ENCODE measurements around the gene BCO2. TPM values are rescaled to one million over a fixed set of nuclear protein-coding genes. Genes with fewer than 3 reads are reported as not detected.

BCO2 gene
- total RNA-seq, 1 donor from 2014 or later: 1.5 TPM

DNA sequence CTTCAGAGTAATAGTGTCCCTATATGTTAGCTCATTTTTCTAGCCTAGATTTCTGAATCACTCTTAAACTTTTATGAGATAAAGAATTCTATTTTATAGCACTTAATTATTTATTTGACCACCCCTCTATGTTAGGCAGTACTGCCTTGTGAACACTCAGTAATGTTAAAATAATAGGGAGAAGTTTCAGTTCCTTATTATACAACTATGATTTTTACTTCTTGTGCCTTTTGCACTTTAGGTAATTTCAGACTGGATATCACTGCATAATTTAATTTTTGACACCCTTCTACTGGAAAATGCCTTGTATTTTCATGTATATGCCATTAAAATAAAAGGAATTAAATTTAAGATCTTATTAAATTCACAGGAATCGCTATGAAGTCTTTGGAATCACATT, 3.1 kb downstream of the BCO2 start:
- TF ChIP-seq, protein P1, sequence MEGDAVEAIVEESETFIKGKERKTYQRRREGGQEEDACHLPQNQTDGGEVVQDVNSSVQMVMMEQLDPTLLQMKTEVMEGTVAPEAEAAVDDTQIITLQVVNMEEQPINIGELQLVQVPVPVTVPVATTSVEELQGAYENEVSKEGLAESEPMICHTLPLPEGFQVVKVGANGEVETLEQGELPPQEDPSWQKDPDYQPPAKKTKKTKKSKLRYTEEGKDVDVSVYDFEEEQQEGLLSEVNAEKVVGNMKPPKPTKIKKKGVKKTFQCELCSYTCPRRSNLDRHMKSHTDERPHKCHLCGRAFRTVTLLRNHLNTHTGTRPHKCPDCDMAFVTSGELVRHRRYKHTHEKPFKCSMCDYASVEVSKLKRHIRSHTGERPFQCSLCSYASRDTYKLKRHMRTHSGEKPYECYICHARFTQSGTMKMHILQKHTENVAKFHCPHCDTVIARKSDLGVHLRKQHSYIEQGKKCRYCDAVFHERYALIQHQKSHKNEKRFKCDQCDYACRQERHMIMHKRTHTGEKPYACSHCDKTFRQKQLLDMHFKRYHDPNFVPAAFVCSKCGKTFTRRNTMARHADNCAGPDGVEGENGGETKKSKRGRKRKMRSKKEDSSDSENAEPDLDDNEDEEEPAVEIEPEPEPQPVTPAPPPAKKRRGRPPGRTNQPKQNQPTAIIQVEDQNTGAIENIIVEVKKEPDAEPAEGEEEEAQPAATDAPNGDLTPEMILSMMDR (IDR thresholded peaks at IDR 0.05): no peak
- H3K27me3 Mint-ChIP-seq (ENCODE audit: unreplicated experiment): peaks cover 50% of the 10 kb centered on the region
- H3K36me3 Mint-ChIP-seq (ENCODE audit: unreplicated experiment): no peaks in the 10 kb centered on the region
- no peak for DNase-seq (ENCODE audit: extremely low spot score, unreplicated experiment)
- H3K9me3 Mint-ChIP-seq (ENCODE audit: unreplicated experiment): no peaks in the 10 kb centered on the region
- H3K4me1 Mint-ChIP-seq (ENCODE audit: unreplicated experiment): peaks cover 12% of the 10 kb centered on the region
- no peak overlapping the region for H3K4me3 Mint-ChIP-seq (ENCODE audit: unreplicated experiment)
- H3K27ac Mint-ChIP-seq (ENCODE audit: unreplicated experiment): no peak overlapping the region

- no peaks in the 10 kb centered on the region for H3K36me3 Mint-ChIP-seq (ENCODE audit: unreplicated experiment)
- no peak for DNase-seq (ENCODE audit: extremely low spot score, unreplicated experiment)
- H3K27ac Mint-ChIP-seq (ENCODE audit: unreplicated experiment): no peak overlapping the region
- peaks cover 56% of the 10 kb centered on the region for H3K27me3 Mint-ChIP-seq (ENCODE audit: unreplicated experiment)
- TF ChIP-seq, protein P1 (IDR thresholded peaks at IDR 0.05): no peak
- peaks cover 12% of the 10 kb centered on the region for H3K4me1 Mint-ChIP-seq (ENCODE audit: unreplicated experiment)
- no peaks in the 10 kb centered on the region for H3K9me3 Mint-ChIP-seq (ENCODE audit: unreplicated experiment)
- H3K4me3 Mint-ChIP-seq (ENCODE audit: unreplicated experiment): no peak overlapping the region
These were observed 3.6 kb downstream of the BCO2 start for GRCh38 chr11:112178936-112179335.

GRCh38 chr11:112179601-112180000, 4.3 kb downstream of the BCO2 start:
- Mint-ChIP-seq H3K27me3 (ENCODE audit: unreplicated experiment) (peaks cover 58% of the 10 kb centered on the region), H3K27ac (ENCODE audit: unreplicated experiment) (no peak overlapping the region), H3K4me3 (ENCODE audit: unreplicated experiment) (no peak overlapping the region), H3K4me1 (ENCODE audit: unreplicated experiment) (peaks cover 11% of the 10 kb centered on the region), H3K36me3 (ENCODE audit: unreplicated experiment) (no peaks in the 10 kb centered on the region), H3K9me3 (ENCODE audit: unreplicated experiment) (no peaks in the 10 kb centered on the region)
- no peak for DNase-seq (ENCODE audit: extremely low spot score, unreplicated experiment)
- TF ChIP-seq, protein P1 (IDR thresholded peaks at IDR 0.05): no peak

DNA sequence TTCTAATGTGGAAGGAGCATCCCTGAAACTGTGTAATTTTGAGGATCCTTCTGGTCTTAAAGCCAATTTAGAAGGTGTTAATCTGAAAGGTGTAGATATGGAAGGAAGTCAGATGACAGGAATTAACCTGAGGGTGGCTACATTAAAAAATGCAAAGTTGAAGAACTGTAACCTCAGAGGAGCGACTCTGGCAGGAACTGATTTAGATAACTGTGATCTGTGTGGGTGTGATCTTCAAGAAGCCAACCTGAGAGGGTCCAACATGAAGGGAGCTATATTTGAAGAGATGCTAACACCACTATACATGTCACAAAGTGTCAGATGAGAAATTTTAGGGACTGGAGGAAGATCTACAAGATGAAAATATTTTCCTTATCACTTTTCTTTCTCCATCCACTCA, 7.6 kb downstream of the BCO2 start:
- H3K9me3 Mint-ChIP-seq (ENCODE audit: unreplicated experiment): no peaks in the 10 kb centered on the region
- TF ChIP-seq, protein P1 (IDR thresholded peaks at IDR 0.05): no peak
- no peak overlapping the region for H3K4me3 Mint-ChIP-seq (ENCODE audit: unreplicated experiment)

DNA sequence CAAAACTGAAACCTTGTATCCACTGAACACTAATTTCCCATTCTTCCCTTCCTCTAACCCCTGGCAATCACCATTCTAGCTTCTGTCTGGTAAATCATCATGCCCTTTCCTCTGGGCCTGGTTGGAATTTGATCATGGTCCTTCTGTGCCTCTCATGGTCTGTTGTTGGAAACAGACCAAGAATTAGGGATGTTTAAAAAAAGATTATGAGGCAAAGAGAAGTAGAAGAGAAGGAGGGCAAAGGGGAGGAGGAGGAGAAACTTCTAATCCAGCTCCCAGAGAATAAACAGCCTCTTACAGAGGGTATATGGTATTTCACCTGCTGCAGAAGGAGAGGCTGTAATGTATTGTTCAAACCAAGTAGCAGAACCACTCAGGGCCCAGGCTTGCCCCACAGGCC, 10.6 kb downstream of the BCO2 start:
- Mint-ChIP-seq H3K27ac (ENCODE audit: unreplicated experiment) (no peak overlapping the region), H3K36me3 (ENCODE audit: unreplicated experiment) (no peaks in the 10 kb centered on the region), H3K27me3 (ENCODE audit: unreplicated experiment) (peaks cover 35% of the 10 kb centered on the region), H3K9me3 (ENCODE audit: unreplicated experiment) (no peaks in the 10 kb centered on the region), H3K4me3 (ENCODE audit: unreplicated experiment) (no peak overlapping the region), H3K4me1 (ENCODE audit: unreplicated experiment) (no peaks in the 10 kb centered on the region)
- TF ChIP-seq, protein P1 (IDR thresholded peaks at IDR 0.05): no peak
- no peak for DNase-seq (ENCODE audit: extremely low spot score, unreplicated experiment)

More for the DNA sequence above, 7.6 kb downstream of the BCO2 start:
- H3K27me3 Mint-ChIP-seq (ENCODE audit: unreplicated experiment): peaks cover 50% of the 10 kb centered on the region
- no peaks in the 10 kb centered on the region for H3K36me3 Mint-ChIP-seq (ENCODE audit: unreplicated experiment)
- no peak overlapping the region for H3K27ac Mint-ChIP-seq (ENCODE audit: unreplicated experiment)
- no peaks in the 10 kb centered on the region for H3K4me1 Mint-ChIP-seq (ENCODE audit: unreplicated experiment)
- no peak for DNase-seq (ENCODE audit: extremely low spot score, unreplicated experiment)

Data from osteocyte (in vitro differentiated cells).